NCI-H524 treated with DMSO at 0.1 percent for 48 hours (cell line): ENCODE measurements around the gene STXBP1.

Experiments
- DNase-seq: peaks from one replicate; lab custom pipeline; 2025; lab: John Stamatoyannopoulos, UW

Gene STXBP1

DNA sequence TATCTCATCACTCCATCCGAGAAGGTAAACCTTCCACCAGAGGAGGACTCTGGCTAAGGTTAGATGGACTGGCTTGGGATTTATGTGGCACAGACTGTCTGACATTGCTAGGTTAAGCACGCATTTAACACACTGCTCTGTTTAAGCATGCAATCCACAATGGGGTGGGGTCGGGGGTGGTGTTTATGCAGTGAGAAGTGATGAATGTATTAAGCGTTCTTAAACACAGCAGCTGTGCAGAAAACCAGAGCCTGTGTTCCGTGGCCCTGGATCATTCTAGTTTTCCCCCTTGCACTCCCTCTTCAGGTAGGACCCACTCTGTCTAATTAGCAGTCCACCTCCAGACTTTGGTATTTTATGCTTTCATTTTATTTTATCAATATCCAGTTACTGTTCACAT, 46.4 kb downstream of the STXBP1 start:
- DNase-seq, result no peak

DNA sequence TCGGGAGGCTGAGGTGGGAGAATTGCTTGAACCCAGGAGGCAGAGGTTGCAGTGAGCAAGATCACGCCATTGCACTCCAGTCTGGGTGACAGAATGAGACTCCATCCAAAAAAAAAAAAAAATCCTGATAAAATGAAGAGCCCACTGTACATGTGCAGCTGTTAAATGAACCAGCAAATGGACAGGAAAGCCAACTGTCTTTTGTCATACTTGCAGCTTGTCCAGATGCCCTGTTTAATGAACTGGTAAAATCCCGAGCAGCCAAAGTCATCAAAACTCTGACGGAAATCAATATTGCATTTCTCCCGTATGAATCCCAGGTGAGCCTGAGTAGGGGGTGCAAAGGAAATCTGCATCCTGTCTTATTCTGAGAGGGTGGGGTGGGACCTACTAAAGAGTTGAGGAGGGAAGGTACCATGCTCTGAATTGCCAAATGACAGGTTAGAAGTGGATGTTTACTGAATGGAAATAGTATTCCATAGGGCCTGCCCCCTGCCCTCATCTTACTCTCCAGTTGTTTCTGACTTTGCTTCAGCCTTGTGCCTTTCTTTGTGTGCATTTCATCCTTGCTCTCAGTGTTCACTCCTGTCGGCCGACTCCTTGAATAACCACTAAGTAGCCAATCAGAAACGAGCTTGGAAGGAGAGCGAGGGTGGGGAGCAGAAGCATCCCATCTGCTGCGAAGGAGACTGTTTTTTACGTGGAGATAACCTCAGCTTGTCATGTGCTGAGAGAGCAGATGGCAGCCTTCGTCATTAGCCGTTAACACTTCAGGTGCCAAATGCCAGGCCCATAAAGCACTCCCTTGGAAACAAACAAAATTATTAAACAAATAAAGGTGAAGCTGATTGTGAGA, 49.0 kb downstream of the STXBP1 start:
- peak; percentile 100 for DNase-seq

DNA sequence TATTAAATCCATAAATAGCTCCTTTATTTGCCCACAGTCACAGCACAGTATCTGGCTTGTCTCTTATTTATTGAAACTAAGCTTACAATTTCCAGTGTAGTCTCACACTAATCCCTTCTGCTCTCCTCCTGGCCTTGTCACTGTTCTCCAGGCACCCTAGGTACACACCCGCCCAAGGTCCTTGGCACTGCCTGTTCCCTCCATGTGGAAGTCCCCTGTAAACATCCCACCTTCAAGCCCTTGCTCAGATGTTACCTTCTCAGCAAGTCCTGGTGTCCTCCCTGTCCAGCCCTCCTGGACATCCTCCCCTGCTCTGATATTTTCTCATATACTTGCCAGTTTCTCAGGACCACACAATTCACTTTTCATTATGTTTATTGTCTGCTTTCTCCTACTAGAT, 50.5 kb downstream of the STXBP1 start:
- DNase-seq, result no peak

DNA sequence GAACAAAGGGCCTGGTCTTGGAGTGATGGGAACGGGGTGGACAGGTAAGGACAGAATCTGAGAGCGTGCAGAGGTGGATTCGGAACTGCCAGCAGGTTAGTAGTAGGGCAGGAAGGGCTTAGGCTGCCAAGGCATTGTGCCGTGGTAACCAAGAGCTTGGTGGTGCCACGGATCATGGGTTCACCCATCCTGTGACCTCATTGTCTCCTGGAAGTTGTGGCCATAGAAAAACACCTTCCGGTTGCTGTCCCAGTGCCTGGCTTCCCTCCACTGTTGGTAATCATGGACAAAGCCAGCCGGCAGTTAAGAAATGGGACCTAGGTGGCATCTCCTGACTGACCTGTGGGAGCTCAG, 52.2 kb downstream of the STXBP1 start:
- no peak for DNase-seq

DNA sequence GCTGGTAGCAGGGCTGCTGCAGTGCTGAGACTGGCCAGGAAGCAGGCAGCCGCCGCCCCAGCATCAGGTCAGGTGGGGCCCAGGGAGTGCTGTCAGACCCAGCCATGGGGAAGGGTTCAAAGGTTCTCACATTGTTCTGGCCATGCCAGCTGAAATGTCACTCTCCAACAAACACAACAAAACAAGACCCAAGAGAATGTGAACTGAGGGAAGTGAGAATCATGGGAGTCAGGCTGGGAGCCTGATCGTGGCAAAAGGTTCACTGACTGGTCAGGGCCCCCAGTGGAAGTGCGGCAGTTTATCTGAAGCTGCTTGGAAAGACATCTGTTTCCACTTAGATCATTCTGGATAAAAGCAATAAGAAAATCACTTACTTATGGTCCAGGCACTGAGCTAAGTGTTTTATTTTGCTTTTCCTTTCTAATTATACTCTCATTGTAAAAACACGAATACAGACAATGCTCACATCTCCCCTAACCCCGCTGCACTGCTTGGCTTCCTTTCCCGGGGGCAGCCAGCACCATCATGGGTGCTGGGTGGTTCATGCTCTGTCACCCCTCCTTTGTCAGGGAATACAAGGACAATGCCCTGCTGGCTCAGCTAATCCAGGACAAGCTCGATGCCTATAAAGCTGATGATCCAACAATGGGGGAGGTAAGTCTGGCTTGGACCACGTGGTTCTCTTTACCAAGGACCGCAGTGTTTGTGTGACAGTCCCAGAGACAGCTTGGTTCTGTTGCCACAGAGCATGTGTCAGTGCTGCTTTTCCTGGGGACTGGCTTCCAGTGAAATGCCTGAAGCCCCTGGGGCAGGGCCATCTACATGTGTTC, 52.8 kb downstream of the STXBP1 start:
- no peak for DNase-seq

DNA sequence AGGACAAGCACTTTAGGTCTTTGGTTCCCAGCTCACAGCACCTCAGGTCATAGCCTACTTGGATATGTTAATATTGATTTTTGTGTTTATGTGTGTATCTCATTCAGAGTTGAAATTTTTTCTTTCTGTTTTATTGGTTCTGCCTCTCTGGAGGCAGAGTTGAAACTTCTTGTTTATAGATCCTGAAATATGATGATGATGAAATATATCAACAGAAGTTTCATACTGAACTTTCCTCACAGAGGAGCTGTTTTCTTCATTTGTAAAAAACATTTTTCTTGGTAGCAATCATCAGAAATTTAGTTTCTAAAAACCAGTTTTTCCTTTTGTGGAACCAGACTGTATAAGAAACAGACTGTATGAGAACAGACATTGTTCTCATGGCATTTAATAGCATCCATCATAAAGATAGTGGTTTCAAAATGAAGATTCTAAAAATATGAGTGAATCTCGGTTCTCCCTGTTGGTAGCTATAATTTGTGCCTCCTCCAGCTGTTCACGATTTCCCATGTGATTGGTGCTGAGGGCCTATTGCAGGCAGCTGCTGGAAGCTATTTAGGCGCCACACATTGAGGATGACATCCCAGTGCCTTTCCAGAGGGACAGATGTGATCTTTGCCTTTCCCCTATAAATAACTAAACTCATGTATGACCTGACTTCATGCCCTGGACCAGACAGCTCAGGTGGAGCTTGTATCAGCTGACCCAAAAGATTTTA, 55.2 kb downstream of the STXBP1 start:
- no peak for DNase-seq

DNA sequence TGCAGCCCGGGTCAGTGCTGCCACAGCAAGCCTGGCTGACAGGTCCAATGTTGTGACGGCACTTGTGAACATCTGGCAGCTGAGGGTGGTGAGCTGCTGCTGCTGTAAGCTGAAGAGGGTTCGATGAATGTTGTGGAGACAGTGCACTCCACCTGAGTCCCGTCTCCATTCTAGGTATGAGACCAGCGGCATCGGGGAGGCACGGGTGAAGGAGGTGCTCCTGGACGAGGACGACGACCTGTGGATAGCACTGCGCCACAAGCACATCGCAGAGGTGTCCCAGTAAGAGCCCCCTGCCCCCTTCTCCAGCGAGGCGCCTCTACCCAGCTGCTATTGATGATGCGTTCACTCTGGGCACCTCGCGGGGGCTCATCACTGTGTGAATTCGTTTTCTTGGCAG, 55.8 kb downstream of the STXBP1 start:
- DNase-seq, result no peak

DNA sequence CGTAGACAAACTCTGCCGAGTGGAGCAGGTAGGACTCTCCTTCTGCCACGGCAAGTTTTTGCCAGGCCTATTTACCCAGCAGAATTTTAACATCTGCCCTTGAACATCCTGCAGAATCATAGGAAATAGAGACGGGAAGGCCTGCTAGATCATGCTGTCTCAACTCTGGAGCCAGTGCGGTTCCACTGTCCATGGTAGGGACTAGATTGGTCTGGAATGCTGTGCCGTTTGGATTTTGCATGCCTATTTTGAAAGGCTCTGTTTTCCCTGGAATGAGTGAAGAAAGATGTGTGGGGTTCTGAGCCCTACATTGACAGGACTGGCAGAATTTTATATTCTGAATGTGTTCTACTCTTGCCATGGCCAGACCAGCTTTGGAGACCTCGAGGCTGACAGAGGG, 61.2 kb downstream of the STXBP1 start:
- no peak for DNase-seq

DNA sequence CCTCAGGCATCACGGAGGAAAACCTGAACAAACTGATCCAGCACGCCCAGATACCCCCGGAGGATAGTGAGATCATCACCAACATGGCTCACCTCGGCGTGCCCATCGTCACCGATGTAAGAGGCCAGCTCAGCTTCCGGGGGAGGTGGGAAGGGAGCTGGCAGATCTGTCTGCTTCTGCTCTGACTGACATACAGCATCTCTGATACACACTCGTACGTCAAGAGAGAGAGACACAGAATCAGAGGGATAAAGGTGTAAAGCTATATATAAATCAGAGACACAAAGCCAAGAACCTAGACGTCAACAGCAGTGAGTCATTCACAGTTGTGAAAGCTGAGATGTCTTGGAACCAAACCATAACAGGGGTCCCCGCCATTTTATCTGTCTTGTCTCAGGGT, 64.6 kb downstream of the STXBP1 start:
- DNase-seq, result no peak

DNA sequence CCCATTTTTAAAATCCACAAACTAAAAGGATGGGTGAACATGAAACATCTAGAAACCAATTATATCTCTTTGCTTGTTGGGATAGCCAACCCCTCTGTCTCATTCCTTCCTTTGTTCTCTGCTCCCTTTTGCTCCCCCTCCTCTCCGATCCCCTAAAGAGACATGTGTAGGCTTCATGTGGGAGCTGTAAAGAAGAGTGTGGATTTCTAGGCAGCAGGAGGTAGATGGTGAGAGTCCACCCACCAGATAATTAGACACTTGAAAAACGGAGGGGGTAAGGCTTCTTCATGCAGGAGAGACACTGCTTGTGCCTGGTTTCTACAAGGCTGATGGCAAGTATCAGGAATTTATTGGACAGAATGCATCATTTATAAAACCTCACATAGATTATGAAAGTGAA, 67.4 kb downstream of the STXBP1 start:
- DNase-seq, result peak; percentile 37

DNA sequence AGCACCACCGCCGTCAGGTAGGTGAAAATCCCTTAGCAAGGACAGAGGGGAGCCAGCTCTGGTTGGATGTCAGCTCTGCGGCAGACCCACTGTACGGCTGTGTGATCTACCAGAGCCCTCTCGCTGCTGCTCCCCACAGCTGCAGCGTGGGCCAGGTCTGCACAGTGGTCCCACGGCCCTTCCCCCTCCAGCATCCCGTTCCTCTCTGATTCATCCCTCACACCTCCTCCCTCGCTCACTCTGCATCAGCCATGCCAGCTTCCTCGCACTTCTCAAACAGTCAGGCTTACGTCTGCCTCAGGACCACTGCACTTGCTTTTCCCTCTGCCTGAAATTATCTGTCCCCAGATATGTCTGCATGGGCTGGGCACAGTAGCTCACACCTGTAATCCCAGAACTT, 68.1 kb downstream of the STXBP1 start:
- DNase-seq, result no peak

DNA sequence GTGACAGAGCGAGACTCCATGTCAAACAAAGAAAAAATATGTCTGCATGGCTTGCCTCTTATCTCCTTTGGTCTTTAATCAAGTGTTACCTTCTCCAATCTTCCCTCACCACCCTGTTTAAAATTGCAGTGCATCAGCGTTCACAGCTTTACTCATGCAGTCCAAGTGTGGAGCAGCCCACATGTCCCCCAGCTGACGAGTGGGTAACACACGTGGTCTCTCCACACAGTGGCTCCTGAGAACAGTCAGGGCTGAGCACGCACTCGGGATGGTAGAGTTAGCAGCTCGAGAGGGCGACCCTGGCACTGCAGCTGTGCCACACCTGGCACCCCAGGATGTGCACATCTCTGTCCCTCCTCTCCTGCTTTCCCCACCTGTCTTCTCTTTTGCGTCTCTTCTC, 68.8 kb downstream of the STXBP1 start:
- no peak for DNase-seq

DNA sequence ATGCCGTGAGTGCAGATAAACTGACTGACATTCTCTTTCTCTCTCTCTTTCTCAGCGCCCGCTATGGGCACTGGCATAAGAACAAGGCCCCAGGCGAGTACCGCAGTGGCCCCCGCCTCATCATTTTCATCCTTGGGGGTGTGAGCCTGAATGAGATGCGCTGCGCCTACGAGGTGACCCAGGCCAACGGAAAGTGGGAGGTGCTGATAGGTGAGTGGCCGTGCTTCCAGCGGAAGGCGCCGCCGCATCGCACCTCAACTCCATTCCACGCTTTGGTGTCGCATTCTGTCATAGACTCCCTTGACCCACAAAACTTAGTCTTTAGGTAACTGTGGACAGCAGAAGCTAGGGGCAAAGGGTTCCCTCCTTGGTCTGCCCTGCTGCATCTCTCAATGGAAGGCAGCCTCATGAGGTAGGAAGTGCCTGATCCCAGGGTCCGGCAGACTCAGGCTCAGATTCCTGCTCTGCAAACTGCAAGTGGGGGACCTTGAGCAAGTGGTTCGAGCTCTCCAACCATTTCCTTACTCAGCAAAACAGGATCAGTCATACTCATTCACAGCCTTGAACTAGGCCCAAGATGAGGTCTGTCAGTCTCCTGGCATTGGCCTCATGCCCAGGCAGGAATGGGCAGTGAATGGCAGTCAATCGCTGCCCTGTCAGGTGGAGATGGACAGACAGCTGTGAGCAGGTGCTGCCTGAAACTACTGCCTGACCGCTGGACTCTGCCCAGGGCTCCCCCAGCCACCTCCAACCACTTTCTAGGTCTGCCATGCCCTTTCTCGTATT, 70.5 kb downstream of the STXBP1 start:
- DNase-seq, result no peak

DNA sequence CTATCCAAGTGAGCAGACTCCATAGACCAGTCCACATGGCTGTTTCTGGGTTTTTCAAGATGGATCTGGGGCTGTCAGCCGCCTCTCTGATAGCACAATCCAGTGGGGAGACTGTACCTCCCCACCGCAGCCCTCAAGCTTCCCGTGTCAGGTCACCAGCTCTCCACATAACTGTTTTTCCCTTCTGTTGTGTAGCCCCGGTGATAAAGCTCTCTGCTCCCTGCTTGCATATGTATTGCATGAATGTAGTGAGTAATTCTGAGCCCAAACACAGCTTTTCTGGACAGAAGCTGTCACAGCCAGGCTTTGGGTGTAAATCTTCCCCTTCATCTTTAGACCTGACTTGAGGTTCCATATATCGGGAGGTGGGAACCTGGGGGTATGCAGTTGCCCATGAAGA, 71.6 kb downstream of the STXBP1 start:
- DNase-seq, result no peak

DNA sequence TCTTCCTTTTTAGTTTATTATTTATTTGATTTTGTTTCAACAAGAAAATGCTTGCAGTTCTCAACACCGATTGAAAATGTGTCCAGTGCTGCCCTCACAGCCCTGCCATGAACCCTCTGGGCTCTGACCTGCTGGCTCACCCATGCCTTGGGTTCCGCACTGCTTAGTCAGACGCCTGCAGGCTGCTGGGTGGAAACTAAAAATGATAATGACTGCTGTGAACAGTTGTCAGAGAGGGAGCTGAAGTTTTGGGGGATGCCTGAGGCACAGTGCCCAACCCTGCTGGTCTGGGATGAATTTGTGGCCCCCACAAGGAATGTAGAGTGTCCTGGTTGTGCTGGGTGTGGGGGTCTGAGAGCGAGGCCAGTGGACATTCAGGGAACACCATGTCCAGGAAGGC, 72.5 kb downstream of the STXBP1 start:
- no peak for DNase-seq

DNA sequence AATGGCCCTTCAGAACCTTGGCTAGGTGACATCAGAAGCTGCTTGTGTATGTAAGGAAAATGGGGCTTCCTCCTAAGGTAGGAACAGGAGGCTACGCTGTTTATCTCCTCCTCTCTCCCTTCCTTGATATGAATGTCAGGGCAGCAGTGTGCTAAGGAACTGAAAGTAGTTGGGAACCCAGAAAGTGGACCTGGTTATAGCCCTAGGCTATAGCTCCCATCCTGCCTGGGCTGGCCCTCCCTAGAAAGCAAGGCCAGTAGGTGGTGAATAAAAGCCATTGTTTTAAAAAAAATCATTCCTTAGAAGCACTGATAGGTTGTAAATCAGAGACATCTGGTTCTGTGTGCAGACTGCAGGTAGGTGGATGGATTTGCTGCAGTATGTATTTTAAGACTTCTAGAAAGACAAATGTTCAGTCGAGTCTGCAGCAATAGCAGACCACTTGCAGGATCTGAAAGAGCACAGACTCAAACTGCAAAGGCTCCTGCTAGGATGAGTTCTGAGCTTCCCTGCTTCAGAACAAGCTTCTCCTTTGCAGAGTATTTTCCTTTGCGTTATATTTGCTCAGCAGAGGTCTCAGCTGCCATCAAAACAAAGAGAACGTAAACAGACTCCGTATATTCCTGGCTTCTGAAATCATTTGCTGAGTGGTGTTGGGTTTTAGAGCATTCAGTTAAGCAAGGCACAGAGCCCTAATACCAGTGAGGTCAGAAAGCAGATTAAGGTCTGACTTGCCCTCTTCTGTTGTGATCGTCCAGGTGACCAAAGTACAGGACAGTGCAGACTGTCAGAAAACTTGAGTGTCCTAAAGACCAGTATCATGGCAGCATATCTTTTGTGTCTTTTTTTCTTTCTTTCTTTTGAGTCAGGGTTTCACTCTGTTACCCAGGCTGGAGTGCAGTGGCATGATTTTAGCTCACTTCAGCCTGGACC, 74.7 kb downstream of the STXBP1 start:
- no peak for DNase-seq

DNA sequence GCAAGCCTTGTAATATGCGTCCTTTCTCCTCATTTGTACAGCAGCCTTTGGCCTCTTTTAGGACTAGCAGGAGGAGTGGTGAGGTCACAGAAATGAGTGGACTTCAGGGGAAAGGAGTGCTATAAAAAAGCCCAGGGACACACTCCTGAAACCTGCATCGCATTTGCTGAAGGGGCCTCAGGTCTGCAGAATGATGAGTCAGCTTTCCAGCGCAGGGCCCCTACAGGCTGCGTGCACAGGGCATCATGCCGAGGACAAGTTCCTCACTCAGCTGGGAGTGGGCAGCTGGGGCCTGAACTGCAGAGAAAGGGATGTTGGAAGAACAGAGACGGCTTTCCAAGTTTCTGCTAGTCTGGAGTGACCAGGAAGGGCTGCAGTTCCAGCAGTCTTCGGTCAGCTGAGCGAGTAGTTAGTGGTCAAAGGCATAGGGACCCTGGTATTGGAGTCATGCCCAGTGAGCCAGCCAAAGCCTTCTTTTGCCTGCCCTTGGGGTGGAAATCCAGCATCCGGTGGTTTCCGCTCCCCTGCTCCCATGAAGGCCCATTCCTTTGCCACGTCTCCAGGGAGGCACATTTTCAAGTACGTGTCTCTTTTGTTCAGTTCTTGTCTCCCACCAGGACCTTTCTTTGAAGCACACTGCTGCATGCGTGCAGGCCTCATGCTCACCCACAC, 77.4 kb downstream of the STXBP1 start:
- no peak for DNase-seq

DNA sequence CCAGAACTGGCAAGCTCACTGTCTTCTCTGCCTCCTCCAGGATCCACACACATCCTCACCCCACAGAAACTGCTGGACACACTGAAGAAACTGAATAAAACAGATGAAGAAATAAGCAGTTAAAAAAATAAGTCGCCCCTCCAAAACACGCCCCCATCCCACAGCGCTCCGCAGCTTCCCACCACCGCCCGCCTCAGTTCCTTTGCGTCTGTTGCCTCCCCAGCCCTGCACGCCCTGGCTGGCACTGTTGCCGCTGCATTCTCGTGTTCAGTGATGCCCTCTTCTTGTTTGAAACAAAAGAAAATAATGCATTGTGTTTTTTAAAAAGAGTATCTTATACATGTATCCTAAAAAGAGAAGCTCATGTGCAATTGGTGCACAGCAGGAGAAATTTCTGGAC, 78.7 kb downstream of the STXBP1 start:
- no peak for DNase-seq

DNA sequence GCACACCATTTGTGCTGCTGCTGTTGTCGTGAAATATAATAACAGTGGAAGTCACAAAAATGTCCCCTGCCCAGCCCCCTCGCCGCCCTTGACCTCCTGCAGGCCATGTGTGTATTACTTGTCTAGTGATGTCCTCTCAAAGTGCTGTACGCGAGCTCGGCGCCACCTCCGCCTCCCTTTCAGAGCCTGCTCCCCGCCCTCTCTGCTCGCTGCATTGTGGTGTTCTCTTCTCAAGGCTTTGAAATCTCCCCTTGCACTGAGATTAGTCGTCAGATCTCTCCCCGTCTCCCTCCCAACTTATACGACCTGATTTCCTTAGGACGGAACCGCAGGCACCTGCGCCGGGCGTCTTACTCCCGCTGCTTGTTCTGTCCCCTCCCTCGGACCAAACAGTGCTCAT, 80.0 kb downstream of the STXBP1 start:
- DNase-seq, result no peak

DNA sequence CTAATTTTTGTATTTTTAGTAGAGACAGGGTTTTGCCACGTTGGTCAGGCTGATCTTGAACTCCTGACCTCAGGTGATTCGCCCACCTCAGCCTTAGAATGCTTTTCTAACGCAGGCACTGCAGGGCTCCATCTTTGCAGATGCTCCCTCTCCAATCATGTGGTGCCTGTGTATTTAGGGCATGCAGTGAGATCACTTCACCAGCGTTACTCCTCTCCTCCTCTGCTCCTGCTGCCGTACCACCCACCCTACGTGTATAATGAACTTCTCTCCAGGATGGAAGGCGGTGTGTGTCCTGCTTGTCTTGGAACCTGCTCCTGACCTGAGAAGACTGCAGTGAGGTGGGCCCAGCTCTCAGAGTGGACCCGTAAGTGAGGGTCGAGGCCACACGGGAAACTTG, 81.1 kb downstream of the STXBP1 start:
- no peak for DNase-seq
